ENCODE data around the gene SLC10A4. TPM values are rescaled to one million over a fixed set of nuclear protein-coding genes. Genes with fewer than 3 reads are reported as not detected.

The SLC10A4 gene
- total and polyA plus RNA-seq, 7 donors = 0.06 to 0.29 (median 0.15) TPM; not detected in 1

- DNase-seq (no peak), ATAC-seq (no peak)
- H3K4me1 ChIP-seq = no peaks in the 10 kb centered on the region
- H3K36me3 ChIP-seq (ENCODE audit: insufficient read depth in 1 of 2, low read depth in 1 of 2) = peaks cover 0 to 30% of the 10 kb centered on the region in 2 donors
- 98 to 100% (median 100%) methylated on average over 2 of the region's 2 CpGs for WGBS, 3 donors
- no peak overlapping the region for H3K27ac ChIP-seq
- intact Hi-C loops (cut with DNase I) = no loop called here
- no peak overlapping the region for H3K4me3 ChIP-seq
- TF ChIP-seq CTCF (IDR thresholded peaks at IDR 0.05) = no peak
- no peaks in the 10 kb centered on the region for H3K9me3 ChIP-seq
- H3K27me3 ChIP-seq (ENCODE audit: insufficient read depth in 3 of 3, low read length in 2 of 3) = peaks cover 0 to 17% (median 11%) of the 10 kb centered on the region in 3 donors
Observed at GRCh38 chr4:48495941-48496340, 12.8 kb downstream of the SLC10A4 start.

GRCh38 chr4:48498895-48499294 lies 15.8 kb downstream of the SLC10A4 start:
- no peak for ATAC-seq
- Histone ChIP-seq H3K36me3 (ENCODE audit: insufficient read depth in 1 of 2, low read depth in 1 of 2) (peaks cover 0 to 53% of the 10 kb centered on the region in 2 donors), H3K4me1 (no peaks in the 10 kb centered on the region), H3K9me3 (no peaks in the 10 kb centered on the region), H3K4me3 (no peak overlapping the region), H3K27me3 (ENCODE audit: insufficient read depth in 3 of 3, low read length in 2 of 3) (no peaks in the 10 kb centered on the region), H3K27ac (no peak overlapping the region)
- no peak for TF ChIP-seq CTCF (IDR thresholded peaks at IDR 0.05)
- WGBS, 3 donors = 91 to 93% (median 92%) methylated on average over 4 of the region's 4 CpGs
- intact Hi-C loops (cut with DNase I) = no loop called here
- DNase-seq = no peak

GRCh38 chr4:48499551-48500066 lies 16.5 kb downstream of the SLC10A4 start:
- Histone ChIP-seq H3K36me3 (ENCODE audit: insufficient read depth in 1 of 2, low read depth in 1 of 2) (peaks cover 0 to 60% of the 10 kb centered on the region in 2 donors), H3K4me1 (no peaks in the 10 kb centered on the region), H3K27ac (no peak overlapping the region), H3K27me3 (ENCODE audit: insufficient read depth in 3 of 3, low read length in 2 of 3) (no peaks in the 10 kb centered on the region), H3K4me3 (no peak overlapping the region), H3K9me3 (no peaks in the 10 kb centered on the region)
- TF ChIP-seq CTCF (IDR thresholded peaks at IDR 0.05) = no peak
- WGBS, 3 donors = 85 to 92% (median 86%) methylated on average over 3 of the region's 3 CpGs
- intact Hi-C loops (cut with DNase I) = no loop called here
- DNase-seq (no peak), ATAC-seq (no peak)

- Histone ChIP-seq H3K4me3 (no peak overlapping the region), H3K36me3 (ENCODE audit: insufficient read depth in 1 of 2, low read depth in 1 of 2) (peaks cover 0 to 92% of the 10 kb centered on the region in 2 donors), H3K4me1 (no peaks in the 10 kb centered on the region), H3K27me3 (ENCODE audit: insufficient read depth in 3 of 3, low read length in 2 of 3) (no peaks in the 10 kb centered on the region), H3K27ac (no peak overlapping the region), H3K9me3 (no peaks in the 10 kb centered on the region)
- TF ChIP-seq CTCF (IDR thresholded peaks at IDR 0.05) = no peak
- 62 to 65% (median 65%) methylated on average over 4 of the region's 4 CpGs for WGBS, 3 donors
- ATAC-seq (no peak), DNase-seq (no peak)
- intact Hi-C loops (cut with DNase I) = no loop called here
Observed at GRCh38 chr4:48503233-48504025, 20.3 kb downstream of the SLC10A4 start.
